GM12878 (cell line): ENCODE results near the gene ZBTB34.

Experiments used
- BCL3 ChIP-seq: IDR thresholded peaks from 2 replicates; pipeline ENCODE4 v1.6.1; 2011; ENCODE audit warnings: borderline replicate concordance, low read depth, mild to moderate bottlenecking, moderate library complexity, low read length; ENCODE audit not compliant: insufficient read depth, poor library complexity, severe bottlenecking
- CBFB ChIP-seq: IDR thresholded peaks from 2 replicates; pipeline ENCODE4 v1.6.1; 2016; ENCODE audit warnings: antibody characterized with exemption, low read depth
- CEBPZ ChIP-seq: fragments of 150-350 bp; IDR thresholded peaks from 2 replicates; pipeline ENCODE4 v1.6.1; 2016; ENCODE audit warnings: low read depth, low read length
- CTCF ChIP-seq, 3 experiments: IDR thresholded peaks in 2 of 3; conservative IDR thresholded peaks in 1 of 3; 2 replicates each; pipeline ENCODE4 v1.5.1; 2011; ENCODE audit warnings: low read depth in 3 of 3, low read length in 3 of 3, mild to moderate bottlenecking in 3 of 3, control low read depth in 2 of 3, moderate library complexity in 2 of 3, inconsistent platforms in 1 of 3, mixed read lengths in 1 of 3; ENCODE audit not compliant: control insufficient read depth in 2 of 3, insufficient read depth in 1 of 3; ENCODE audit errors: extremely low read depth in 1 of 3
- GABPA ChIP-seq: IDR thresholded peaks from 2 replicates; pipeline ENCODE4 v1.6.1; 2014; ENCODE audit warnings: antibody characterized with exemption, low read depth, mild to moderate bottlenecking, inconsistent platforms
- PKNOX1 ChIP-seq: fragments of 450-650 bp; IDR thresholded peaks from 2 replicates; pipeline ENCODE4 v1.6.1; 2016; ENCODE audit warnings: mild to moderate bottlenecking
- REST ChIP-seq: IDR thresholded peaks from 2 replicates; pipeline ENCODE4 v1.6.1; 2012; ENCODE audit warnings: mild to moderate bottlenecking, low read depth, low read length
- SIN3A ChIP-seq: IDR thresholded peaks from 2 replicates; pipeline ENCODE4 v1.6.1; 2012; ENCODE audit warnings: low read depth, low read length, improper control_type of control experiment
- SMAD5 ChIP-seq: IDR thresholded peaks from 2 replicates; pipeline ENCODE4 v1.6.1; 2016; ENCODE audit warnings: antibody characterized with exemption, low read depth
- TAF1 ChIP-seq: IDR thresholded peaks from 2 replicates; pipeline ENCODE4 v1.6.1; 2011; ENCODE audit warnings: mild to moderate bottlenecking, low read depth, low read length, borderline replicate concordance
- ZBTB33 ChIP-seq: fragments of 450-650 bp; IDR thresholded peaks from 2 replicates; pipeline ENCODE4 v1.6.1; 2017; ENCODE audit warnings: mild to moderate bottlenecking
- ZNF592 ChIP-seq: fragments of 450-650 bp; IDR thresholded peaks from 2 replicates; pipeline ENCODE4 v1.6.1; 2017; ENCODE audit warnings: mild to moderate bottlenecking, moderate library complexity

GRCh38 chr9:126852086-126852688 is 8.3 kb upstream of the ZBTB34 start:
- TF ChIP-seq CTCF (IDR thresholded peaks at IDR 0.05 in 2 of 3, conservative IDR thresholded peaks at IDR 0.05 in 1 of 3; ENCODE audit: control insufficient read depth in 2 of 3, extremely low read depth in 1 of 3, insufficient read depth in 1 of 3, low read depth in 3 of 3, low read length in 3 of 3), result no peak
- no peak for TF ChIP-seq REST
- TF ChIP-seq BCL3, result no peak
- no peak for TF ChIP-seq SMAD5
- TF ChIP-seq SIN3A, result no peak
- no peak for TF ChIP-seq TAF1
- TF ChIP-seq GABPA, result no peak
- TF ChIP-seq CEBPZ, result no peak
- TF ChIP-seq ZBTB33, result no peak
- no peak for TF ChIP-seq CBFB
- no peak for TF ChIP-seq PKNOX1
- no peak for TF ChIP-seq ZNF592
